Body of pancreas (tissue), 4 donors: ENCODE data around the gene CYBC1. TPM values are rescaled to one million over a fixed set of nuclear protein-coding genes. Genes with fewer than 3 reads are reported as not detected.

Experiments
- ATAC-seq: fragments of 150-250 bp; one replicate; pipeline ENCODE4 v1.9.1; 2016
- DNase-seq, 4 donors: peaks; one replicate each; pipeline ENCODE4 v3.0.0-alpha.2; 2019
- H3K27ac ChIP-seq, 4 donors: fragments of 200-600 bp; sonication (generic); 1 replicate in 3 of 4; 2 replicates in 1 of 4; pipeline versions ENCODE4 v1.5.1 to v1.6.1; 2016 to 2019; ENCODE audit warnings: mild to moderate bottlenecking in 1 of 4, mixed read lengths in 1 of 4, moderate library complexity in 1 of 4
- H3K27me3 ChIP-seq, 2 donors: fragments of 200-600 bp; sonication (generic); one replicate each; pipeline ENCODE4 v1.6.0; 2016; ENCODE audit warnings: mild to moderate bottlenecking in 1 of 2
- H3K36me3 ChIP-seq, 2 donors: fragments of 200-600 bp; sonication (generic); replicated peaks in 1 of 2; 2 replicates each; pipeline ENCODE4 v1.5.1; 2016; ENCODE audit warnings: low read depth in 2 of 2; ENCODE audit not compliant: insufficient read depth in 1 of 2
- H3K4me1 ChIP-seq: fragments of 200-600 bp; sonication (generic); one replicate; pipeline ENCODE4 v1.6.0; 2016
- H3K4me3 ChIP-seq, 2 donors: fragments of 200-600 bp; sonication (generic); 1 replicate in 1 of 2; 2 replicates in 1 of 2; pipeline ENCODE4 v1.5.1; 2016 to 2019
- H3K9me3 ChIP-seq, 3 donors: fragments of 200-600 bp; sonication (generic); 1 replicate in 2 of 3; 2 replicates in 1 of 3; pipeline ENCODE4 v1.5.1; 2016
- POLR2A ChIP-seq, 3 donors: fragments of 450-650 bp; IDR thresholded peaks; one replicate each; pipeline ENCODE4 v1.6.1; 2016; ENCODE audit warnings: antibody characterized with exemption in 3 of 3, mild to moderate bottlenecking in 2 of 3
- WGBS, 2 donors: methylation state at CpG; one replicate each; pipeline ENCODE4 v1.1.5; 2017; 5-methylcytosine and 5-hydroxymethylcytosine counted together
- intact Hi-C: fragments of 100-400 bp; cut with DNase I; formaldehyde crosslinking; loops from one replicate; pipeline ENCODE4 v1.15.1; 2023
- total RNA-seq, 2 donors: library from RNA; depleted of rRNA; stranded (reverse); fragments of >200 nt; gene quantifications; one replicate each; pipeline ENCODE4 v1.1.0, GENCODE V29; 2016
- TF ChIP-seq, protein P1 (sequence below), 7 experiments: fragments of 450-650 bp in 4 of 7; fragments of 200-600 bp in 3 of 7; sonication (generic) in 3 of 7; IDR thresholded peaks; one replicate each; pipeline ENCODE4 v1.5.1; 2016 to 2019; ENCODE audit warnings: antibody characterized with exemption in 7 of 7

CYBC1 gene
- 10 to 100 TPM; 53.1 to 68.2 TPM for total RNA-seq

DNA sequence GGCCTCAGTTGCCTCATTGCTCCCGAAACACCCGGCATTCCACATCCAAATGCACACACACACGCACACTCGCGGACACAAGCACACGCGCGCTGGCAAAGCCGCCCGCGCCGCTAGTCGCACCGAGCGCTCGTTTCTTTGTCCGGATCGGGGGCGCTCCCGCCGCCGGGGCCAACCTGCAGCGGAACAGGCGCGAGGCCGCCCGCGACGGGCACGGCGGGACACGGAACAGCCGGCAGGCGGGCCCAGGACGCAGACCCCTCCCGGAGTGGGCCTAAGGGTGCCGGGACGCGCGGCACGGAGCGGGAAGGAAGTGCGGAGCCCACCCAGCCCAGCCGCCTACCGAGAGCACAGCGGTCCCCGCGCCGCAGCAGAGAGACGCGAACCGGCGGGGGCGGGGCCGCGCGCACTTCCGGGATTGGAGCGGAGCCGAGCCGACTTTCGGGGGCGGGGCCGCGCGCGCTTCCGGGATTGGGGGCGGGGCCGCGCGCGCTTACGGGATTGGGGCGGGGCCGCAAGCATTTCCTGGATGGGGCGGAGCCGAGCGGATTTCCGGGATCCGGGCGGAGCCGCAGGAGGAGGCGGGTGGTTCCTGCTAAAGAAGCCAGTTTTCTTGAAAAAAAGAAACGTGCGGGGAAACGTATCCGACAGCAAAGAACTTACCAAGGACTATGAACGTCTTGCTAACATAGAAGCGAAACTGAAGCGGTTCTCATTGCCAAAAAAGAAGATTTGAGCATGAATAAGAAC is at the start of gene CYBC1:
TSS of gene CYBC1 (minus strand) at position 396 of the 750 bp plus-strand sequence. CDS start 1,498 bp downstream, outside the sequence.
- Histone ChIP-seq H3K27ac (peak within 1 kb of the TSS; percentile 57 to 91 (median 80)), H3K9me3 (no peaks in the 10 kb centered on the region), H3K4me3 (peak within 1 kb of the TSS; percentile 75 to 95), H3K27me3 (no peaks in the 10 kb centered on the region), H3K4me1 (peaks cover 33% of the 10 kb centered on the region), H3K36me3 (no peaks in the 10 kb centered on the region)
- TF ChIP-seq, protein P1, sequence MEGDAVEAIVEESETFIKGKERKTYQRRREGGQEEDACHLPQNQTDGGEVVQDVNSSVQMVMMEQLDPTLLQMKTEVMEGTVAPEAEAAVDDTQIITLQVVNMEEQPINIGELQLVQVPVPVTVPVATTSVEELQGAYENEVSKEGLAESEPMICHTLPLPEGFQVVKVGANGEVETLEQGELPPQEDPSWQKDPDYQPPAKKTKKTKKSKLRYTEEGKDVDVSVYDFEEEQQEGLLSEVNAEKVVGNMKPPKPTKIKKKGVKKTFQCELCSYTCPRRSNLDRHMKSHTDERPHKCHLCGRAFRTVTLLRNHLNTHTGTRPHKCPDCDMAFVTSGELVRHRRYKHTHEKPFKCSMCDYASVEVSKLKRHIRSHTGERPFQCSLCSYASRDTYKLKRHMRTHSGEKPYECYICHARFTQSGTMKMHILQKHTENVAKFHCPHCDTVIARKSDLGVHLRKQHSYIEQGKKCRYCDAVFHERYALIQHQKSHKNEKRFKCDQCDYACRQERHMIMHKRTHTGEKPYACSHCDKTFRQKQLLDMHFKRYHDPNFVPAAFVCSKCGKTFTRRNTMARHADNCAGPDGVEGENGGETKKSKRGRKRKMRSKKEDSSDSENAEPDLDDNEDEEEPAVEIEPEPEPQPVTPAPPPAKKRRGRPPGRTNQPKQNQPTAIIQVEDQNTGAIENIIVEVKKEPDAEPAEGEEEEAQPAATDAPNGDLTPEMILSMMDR (IDR thresholded peaks at IDR 0.05): no peak
- TF ChIP-seq POLR2A (IDR thresholded peaks at IDR 0.05): peak; percentile 49 to 88 (median 80)
- 0 to 1% methylated on average over 41 to 86 of the region's 91 CpGs for WGBS, 2 donors
- peak; percentile 94 to 95 (median 94) for DNase-seq
- intact Hi-C loops: no loop called here
- ATAC-seq: peak; percentile 98

DNA sequence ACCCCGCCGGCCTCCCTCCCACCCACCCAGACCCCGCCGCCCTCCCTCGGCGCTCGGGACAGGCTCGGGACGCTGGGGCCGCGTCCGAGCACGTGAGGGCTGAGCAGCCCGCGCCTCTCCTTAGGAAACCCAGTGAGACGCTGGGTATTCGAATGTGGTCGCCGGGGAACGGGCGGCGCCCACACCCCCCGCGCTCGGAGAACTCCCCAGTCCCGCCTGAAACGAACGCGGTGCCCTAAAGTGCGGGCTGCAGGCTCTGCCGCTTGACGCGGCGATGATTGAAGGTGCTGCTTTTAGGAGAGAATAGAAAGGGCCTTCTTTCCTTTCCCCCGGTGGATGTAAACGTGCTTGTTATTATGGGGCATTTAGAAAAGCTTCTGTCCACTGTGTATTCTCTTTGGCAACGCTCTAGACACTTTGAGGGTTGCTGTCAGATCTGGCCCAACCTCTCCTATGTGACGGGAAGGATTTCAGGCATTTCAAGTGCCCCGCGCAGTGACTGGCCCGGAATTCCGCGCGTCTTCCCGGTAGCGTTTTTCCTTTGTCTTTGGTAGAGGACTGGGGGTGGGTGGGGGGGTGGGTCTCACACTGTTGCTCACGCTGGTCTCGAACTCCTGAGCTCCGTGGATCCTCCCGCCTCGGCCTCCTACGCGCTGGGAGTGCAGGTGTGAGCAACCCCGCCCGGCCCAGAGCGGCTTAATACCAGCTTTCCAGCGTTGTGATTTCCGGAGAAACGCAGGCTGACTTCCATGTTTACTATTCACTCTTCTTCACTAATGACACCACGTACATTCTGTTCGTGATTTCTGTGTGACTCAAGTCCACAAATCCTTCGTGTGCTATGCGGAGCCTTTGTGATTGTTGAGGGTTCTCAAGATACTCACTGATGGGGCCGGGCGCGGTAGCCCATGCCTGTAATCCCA is 47.2 kb upstream of the CYBC1 start:
- Histone ChIP-seq H3K4me3 (peak overlapping the region; percentile 15 to 38), H3K36me3 (no peaks in the 10 kb centered on the region), H3K27ac (peak overlapping the region; percentile 48 to 83 (median 66)), H3K9me3 (no peaks in the 10 kb centered on the region), H3K4me1 (peaks cover 19% of the 10 kb centered on the region), H3K27me3 (no peaks in the 10 kb centered on the region)
- intact Hi-C loops: no loop called here
- peak; percentile 34 to 62 (median 42) for DNase-seq
- 12 to 27% methylated on average over 29 to 51 of the region's 66 CpGs for WGBS, 2 donors
- TF ChIP-seq POLR2A (IDR thresholded peaks at IDR 0.05): no peak
- TF ChIP-seq, protein P1 (IDR thresholded peaks at IDR 0.05): no peak
- peak; percentile 29 for ATAC-seq

DNA sequence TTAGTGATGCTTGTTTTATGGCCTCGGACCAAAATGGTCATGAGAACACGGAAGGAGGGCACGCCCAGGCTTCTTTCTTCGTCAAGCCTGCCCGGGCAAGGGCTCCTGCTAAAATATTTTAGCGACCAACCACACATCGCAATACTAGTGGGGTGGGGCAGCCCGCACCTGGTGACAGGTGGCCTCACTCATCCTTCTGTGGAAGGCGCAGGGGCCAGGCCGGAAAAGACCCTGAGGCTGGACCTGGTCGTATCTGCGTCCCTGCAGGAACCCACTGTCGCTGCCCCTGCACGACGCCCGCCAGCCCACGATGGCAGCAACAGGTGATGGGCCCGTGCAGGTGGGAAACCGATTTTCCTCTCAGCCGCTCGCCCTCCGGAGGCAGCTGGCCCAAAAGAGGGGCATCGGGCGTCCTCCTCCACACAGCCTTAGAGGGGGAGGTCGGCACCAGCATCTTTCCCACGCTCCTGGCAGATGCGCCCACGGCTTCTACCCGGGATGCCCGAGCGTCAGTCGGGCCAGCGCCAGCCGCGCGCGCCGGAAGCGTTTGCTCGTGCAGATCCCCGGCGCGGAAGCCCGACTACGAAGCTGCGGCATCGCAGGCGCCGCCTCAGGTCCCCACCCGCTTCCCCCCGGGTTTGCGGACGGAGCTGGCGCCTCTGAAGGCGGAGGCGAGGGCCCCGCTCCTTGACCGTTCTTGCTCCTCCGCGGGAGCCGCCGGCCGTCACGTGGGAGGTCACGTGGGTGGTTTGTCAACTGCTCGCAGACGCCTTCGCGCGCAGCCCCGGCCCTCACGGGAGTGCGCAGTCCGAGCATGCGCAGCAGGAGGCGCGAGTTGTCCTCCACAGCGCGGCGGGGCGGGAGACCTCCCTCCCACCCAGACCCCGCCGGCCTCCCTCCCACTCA is 46.2 kb upstream of the CYBC1 start:
- Histone ChIP-seq H3K27me3 (no peaks in the 10 kb centered on the region), H3K36me3 (no peaks in the 10 kb centered on the region), H3K4me3 (peak overlapping the region in 1 of 2 donors; percentile 38), H3K27ac (peak overlapping the region; percentile 48 to 85 (median 73)), H3K9me3 (no peaks in the 10 kb centered on the region), H3K4me1 (peaks cover 19% of the 10 kb centered on the region)
- ATAC-seq: peak; percentile 81
- peak; percentile 93 to 97 (median 95) for DNase-seq
- 12 to 62% methylated on average over 2 to 75 of the region's 83 CpGs for WGBS, 2 donors
- TF ChIP-seq, protein P1 (IDR thresholded peaks at IDR 0.05): peak in 1 of 7 experiments; percentile 7
- peak; percentile 47 to 77 (median 67) for TF ChIP-seq POLR2A (IDR thresholded peaks at IDR 0.05)
- intact Hi-C loops: no loop called here

DNA sequence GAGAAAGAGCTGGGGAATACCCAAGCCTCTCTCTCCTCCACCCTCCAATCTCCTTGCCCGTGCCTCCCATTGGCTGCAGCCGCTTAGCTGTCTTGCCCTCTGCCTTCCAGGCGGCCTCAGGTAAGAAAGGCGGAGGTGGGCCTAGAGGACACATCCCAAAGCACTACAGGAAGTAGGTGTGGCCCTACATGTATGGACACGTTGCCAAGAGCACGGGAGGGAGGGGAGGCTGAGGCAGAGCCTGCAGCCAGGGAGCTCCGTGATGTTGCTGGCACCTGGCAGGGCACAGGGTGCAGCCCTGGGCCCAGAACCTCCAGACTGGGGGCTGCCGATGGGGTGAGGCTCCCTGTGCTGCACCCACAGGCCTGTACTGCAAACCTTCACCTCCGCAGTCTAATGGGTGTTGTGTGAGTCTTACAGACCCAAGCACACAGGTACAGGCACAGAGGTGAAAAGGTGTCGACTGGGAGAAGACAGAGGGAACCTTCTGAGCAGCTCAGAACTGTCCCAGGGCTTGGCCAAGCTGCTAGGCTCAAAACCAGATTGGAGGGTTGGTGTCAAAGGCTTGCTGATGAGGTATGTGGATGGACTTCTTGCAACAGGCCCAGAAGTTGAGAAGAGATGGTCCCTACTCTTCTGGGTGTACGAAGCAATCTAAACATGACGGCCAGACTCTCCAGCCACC is 45.4 kb upstream of the CYBC1 start:
- no peaks in the 10 kb centered on the region for H3K36me3 ChIP-seq
- no peak for DNase-seq
- H3K4me3 ChIP-seq: no peak overlapping the region
- H3K27me3 ChIP-seq: no peaks in the 10 kb centered on the region
- no peak for TF ChIP-seq POLR2A (IDR thresholded peaks at IDR 0.05)
- TF ChIP-seq, protein P1 (IDR thresholded peaks at IDR 0.05): no peak
- peak overlapping the region in 1 of 4 donors; percentile 85 for H3K27ac ChIP-seq
- ATAC-seq: no peak
- H3K9me3 ChIP-seq: no peaks in the 10 kb centered on the region
- intact Hi-C loops: no loop called here
- WGBS, 2 donors: 78 to 82% methylated on average over 6 to 12 of the region's 12 CpGs
- H3K4me1 ChIP-seq: peaks cover 19% of the 10 kb centered on the region
